Dermis microvascular lymphatic vessel endothelial cell (primary cell): ENCODE results near the gene NUP85. TPM values are rescaled to one million over a fixed set of nuclear protein-coding genes. Genes with fewer than 3 reads are reported as not detected.
"Not testable (repeated sequence)": the region's sequence is repeated elsewhere in the genome, so short reads cannot be mapped to it uniquely, and the experiment has no call there.

Experiments
- DNase-seq, 2 donors: peaks; one replicate each; pipeline versions ENCODE4 v3.0.0 to v3.0.0-alpha.2; 2010; ENCODE audit warnings: low read depth in 2 of 2
- total RNA-seq: library from RNA; depleted of rRNA; stranded (reverse); fragments of >200 nt; gene quantifications from 2 replicates; pipeline ENCODE4 v1.2.1, GENCODE V29; 2014

The NUP85 gene
- total RNA-seq, 1 donor from 2014 or later, result 39.4 TPM

GRCh38 chr17:75240394-75241142 is 35.1 kb downstream of the NUP85 start:
- peak in 1 of 2 donors; percentile 62 for DNase-seq

GRCh38 chr17:75241143-75241430 is 35.6 kb downstream of the NUP85 start:
- DNase-seq, result no peak

DNA sequence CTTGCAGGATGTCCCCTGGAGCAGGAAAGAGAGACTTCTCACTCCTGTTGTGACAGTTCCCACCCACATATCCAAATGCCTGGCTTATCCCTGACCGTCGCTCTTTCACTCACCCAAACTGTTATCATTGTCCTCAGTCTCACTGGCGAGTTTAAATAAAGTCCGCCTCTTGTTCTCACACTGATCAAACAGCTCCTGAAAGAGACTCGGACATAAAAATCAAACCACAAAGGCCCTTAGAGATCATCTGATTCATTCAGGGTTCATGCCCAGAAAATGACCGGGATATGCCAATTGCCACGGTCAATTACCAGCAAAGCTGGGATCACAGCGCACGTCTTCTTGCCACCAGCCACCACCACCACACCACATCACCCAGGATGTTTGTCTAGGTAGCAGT is 36.0 kb downstream of the NUP85 start:
- no peak for DNase-seq

GRCh38 chr17:75241996-75242460 is 36.5 kb downstream of the NUP85 start:
- no peak for DNase-seq

- DNase-seq, result no peak
Measured at GRCh38 chr17:75242461-75243042, 37.1 kb downstream of the NUP85 start.

- DNase-seq, result no peak
Measured at GRCh38 chr17:75244133-75244866, 38.8 kb downstream of the NUP85 start.

DNA sequence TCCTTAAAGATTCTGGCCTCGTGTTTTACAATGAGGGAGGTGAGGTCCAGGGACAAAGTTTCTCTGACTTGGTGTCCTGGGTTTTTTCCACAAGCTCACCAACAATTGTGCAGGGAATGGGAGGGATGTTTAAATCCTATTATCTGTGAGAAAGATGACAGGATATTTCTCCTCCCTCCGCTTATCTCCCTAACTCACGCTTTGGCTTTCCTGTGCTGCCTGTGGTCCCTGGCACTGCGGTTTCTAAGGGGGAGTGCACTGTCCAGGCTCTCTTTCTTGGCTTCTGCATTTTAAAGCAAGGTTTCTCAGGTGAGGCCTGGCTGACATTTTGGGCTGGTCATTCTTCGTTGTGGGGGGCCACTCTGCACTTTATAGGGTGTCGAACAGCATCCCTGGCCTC is 39.5 kb downstream of the NUP85 start:
- DNase-seq, result no peak

GRCh38 chr17:75246404-75246803 is 40.9 kb downstream of the NUP85 start:
- no peak for DNase-seq

DNA sequence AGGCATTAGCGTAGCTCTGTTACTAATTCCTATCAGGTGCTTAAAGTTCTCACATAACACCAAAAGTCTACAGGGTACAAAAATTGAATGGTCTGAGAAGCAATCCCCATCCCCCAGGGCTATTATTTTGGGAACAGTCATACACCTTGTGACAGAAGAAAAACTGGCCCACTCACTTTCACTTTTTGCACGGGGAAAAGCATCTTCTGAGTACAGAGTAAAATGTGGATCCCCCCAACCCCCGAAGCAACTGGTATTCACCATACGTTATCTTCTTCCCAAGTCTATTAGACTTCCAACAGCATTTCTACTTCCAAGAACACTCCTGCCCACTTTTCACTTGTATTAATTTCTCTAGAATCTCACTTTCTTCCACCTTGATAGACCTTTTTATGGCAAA is 44.1 kb downstream of the NUP85 start:
- DNase-seq, result no peak

DNA sequence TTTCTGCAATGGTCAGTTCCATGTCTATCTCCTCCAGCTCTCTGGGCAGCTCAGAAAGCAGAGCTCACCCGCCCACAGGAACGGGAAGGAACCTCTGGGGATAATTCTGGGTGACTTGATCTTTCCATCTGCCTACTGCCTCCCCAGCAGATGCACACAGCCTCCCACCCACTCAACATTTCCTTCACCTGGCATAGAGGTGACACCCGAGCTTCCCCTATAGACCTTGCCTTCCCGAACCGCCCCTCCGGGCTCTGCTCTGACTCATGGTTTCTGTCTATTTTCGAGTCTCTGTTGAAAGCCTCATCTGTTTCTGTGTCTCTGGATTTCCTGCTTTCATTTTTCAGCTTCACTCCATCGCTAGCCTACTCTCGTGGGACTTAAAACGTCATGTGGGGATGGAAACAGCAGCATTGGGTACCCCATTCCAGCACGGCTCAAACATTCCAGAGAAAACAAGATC is 44.6 kb downstream of the NUP85 start:
- DNase-seq, result peak; percentile 91 to 93

GRCh38 chr17:75252039-75252816 is 46.7 kb downstream of the NUP85 start:
- no peak for DNase-seq

DNA sequence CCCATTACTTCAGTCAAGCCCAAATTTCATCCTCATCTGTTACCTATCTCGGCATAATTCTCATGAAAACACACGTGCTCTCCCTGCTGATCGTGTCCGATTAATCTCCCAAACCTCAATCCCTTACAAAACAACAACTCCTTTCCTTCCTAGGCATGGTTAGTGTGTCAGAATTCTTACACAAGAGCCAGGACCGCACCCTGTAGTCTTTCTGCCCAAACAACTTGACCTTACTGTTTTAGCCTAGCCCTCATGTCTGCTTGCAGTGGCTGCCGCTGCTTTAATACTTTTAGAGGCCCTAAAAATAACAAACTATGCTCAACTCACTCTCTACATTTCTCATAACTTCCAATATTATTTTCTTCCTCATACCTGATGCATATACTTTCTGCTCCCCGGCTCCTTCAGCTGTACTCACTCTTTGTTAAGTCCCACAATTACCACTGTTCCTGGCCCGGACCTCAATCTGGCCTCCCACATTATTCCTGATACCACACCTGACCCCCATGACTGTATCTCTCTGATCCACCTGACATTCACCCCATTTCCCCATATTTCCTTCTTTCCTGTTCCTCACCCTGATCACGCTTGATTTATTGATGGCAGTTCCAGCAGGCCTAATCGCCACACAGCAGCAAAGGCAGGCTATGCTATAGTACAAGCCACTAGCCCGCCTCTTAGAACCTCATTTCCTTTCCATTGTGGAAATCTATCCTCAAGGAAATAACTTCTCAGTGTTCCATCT is 50.6 kb downstream of the NUP85 start:
- DNase-seq, result not testable (repeated sequence)

- not testable (repeated sequence) for DNase-seq
Measured at GRCh38 chr17:75257228-75257627, 51.7 kb downstream of the NUP85 start.

GRCh38 chr17:75260641-75261335 is 55.3 kb downstream of the NUP85 start:
- peak in 1 of 2 donors; percentile 43 for DNase-seq

- DNase-seq, result peak; percentile 85 to 93
Measured at GRCh38 chr17:75261336-75262111, 56.0 kb downstream of the NUP85 start, which contains the start of the genes GGA3 and MRPS7. Gene GGA3 (minus strand): TSS chr17:75261606. CDS start chr17:75261587, 19 bp downstream. Gene MRPS7 (plus strand): TSS chr17:75261879. CDS start chr17:75261901, 22 bp downstream.

DNA sequence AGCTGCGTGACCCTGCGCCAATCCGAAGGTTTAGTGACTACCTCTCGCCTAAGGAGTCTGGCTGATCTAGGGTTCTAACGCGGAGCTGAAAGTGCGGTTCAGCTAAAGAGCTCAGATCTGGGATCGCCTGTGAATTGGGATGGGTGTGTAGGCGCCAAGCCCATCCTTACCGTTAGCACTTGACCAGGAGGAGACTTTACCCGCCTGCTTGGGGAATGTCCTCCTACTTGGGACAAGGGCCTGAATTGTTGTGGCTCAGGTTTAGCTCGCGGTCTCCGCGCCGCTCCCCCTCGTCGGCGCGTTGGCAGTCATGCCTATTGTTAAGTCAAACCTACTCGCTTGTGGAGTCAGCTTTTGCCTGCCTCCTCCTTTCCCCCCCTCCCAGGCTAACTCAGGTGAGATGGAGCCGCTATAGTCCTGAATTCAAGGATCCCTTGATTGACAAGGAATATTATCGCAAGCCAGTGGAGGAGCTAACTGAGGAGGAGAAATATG is 56.7 kb downstream of the NUP85 start:
- DNase-seq, result peak in 1 of 2 donors; percentile 51

- no peak for DNase-seq
Measured at GRCh38 chr17:75263055-75263454, 57.6 kb downstream of the NUP85 start.

GRCh38 chr17:75265614-75266315 is 60.3 kb downstream of the NUP85 start:
- peak in 1 of 2 donors; percentile 91 for DNase-seq
